WTC11 (cell line): ENCODE data around the gene SLC45A1. TPM values are rescaled to one million over a fixed set of nuclear protein-coding genes. Genes with fewer than 3 reads are reported as not detected.

ENCODE experiments used
- ATAC-seq: fragments of 200-7000 bp; cut with Tn5 transposase; 2 replicates; pipeline ENCODE4 v1.10.0; 2021; ENCODE audit warnings: mild to moderate bottlenecking, moderate library complexity
- CTCF ChIA-PET: fragments of 300-600 bp; sonication (Branson Sonifier 250); formaldehyde crosslinking; loops from one replicate; lab custom pipeline; 2021; ENCODE audit warnings: antibody characterized with exemption; lab: Charles Lee
- POLR2A ChIA-PET: fragments of 350-600 bp; sonication (Branson Sonifier 250); formaldehyde crosslinking; loops from one replicate; lab custom pipeline; 2021; ENCODE audit warnings: antibody characterized with exemption; lab: Charles Lee
- DNase-seq: peaks from one replicate; pipeline ENCODE4 v3.0.0; 2021; ENCODE audit warnings: low spot score
- H3K27ac Mint-ChIP-seq: 2 replicates; pipeline ENCODE4 v1.8.0; 2021; ENCODE audit warnings: mixed read lengths
- H3K27me3 Mint-ChIP-seq: 2 replicates; pipeline ENCODE4 v1.8.0; 2021; ENCODE audit warnings: low read depth, mild to moderate bottlenecking, moderate library complexity, mixed read lengths
- H3K36me3 Mint-ChIP-seq: 2 replicates; pipeline ENCODE4 v1.8.0; 2021; ENCODE audit warnings: mixed read lengths
- H3K4me1 Mint-ChIP-seq: 2 replicates; pipeline ENCODE4 v1.8.0; 2022; ENCODE audit warnings: mixed read lengths
- H3K4me3 Mint-ChIP-seq: 2 replicates; pipeline ENCODE4 v1.8.0; 2021; ENCODE audit warnings: mild to moderate bottlenecking, moderate library complexity, mixed read lengths
- H3K9me3 Mint-ChIP-seq: 2 replicates; pipeline ENCODE4 v1.8.0; 2021; ENCODE audit warnings: mixed read lengths
- AR ChIP-seq: fragments of 250-450 bp; sonication (Bioruptor Pico); IDR thresholded peaks from 2 replicates; pipeline ENCODE4 v1.9.0; 2021; ENCODE audit warnings: mild to moderate bottlenecking
- ARID4B ChIP-seq: sonication (generic); formaldehyde crosslinking; IDR thresholded peaks from 2 replicates; pipeline ENCODE4 v1.8.0; 2023; ENCODE audit warnings: missing genetic modification reagents, mild to moderate bottlenecking, borderline replicate concordance
- ATF1 ChIP-seq: sonication (generic); formaldehyde crosslinking; IDR thresholded peaks from 2 replicates; pipeline ENCODE4 v1.8.1; 2023; ENCODE audit warnings: mild to moderate bottlenecking, moderate library complexity, missing genetic modification reagents
- CREM ChIP-seq: sonication (generic); formaldehyde crosslinking; IDR thresholded peaks from 2 replicates; pipeline ENCODE4 v1.8.1; 2022; ENCODE audit warnings: mild to moderate bottlenecking, missing genetic modification reagents, moderate library complexity
- E2F4 ChIP-seq: sonication (generic); formaldehyde crosslinking; IDR thresholded peaks from 2 replicates; pipeline ENCODE4 v1.8.1; 2022; ENCODE audit warnings: low read depth, mild to moderate bottlenecking, moderate library complexity, missing genetic modification reagents, borderline replicate concordance
- ETV6 ChIP-seq: sonication (generic); formaldehyde crosslinking; IDR thresholded peaks from 2 replicates; pipeline ENCODE4 v1.8.1; 2022; ENCODE audit warnings: mild to moderate bottlenecking, missing genetic modification reagents
- FOXJ3 ChIP-seq: sonication (generic); formaldehyde crosslinking; IDR thresholded peaks from 2 replicates; pipeline ENCODE4 v1.9.0; 2021; ENCODE audit warnings: missing genetic modification reagents, mild to moderate bottlenecking, borderline replicate concordance
- FOXK1 ChIP-seq: sonication (generic); formaldehyde crosslinking; IDR thresholded peaks from 2 replicates; pipeline ENCODE4 v1.8.0; 2022; ENCODE audit warnings: mild to moderate bottlenecking, moderate library complexity, missing genetic modification reagents
- FOXP4 ChIP-seq: sonication (generic); formaldehyde crosslinking; IDR thresholded peaks from 2 replicates; pipeline ENCODE4 v1.8.0; 2022; ENCODE audit warnings: mild to moderate bottlenecking, missing genetic modification reagents
- NR1H2 ChIP-seq: sonication (generic); formaldehyde crosslinking; IDR thresholded peaks from 2 replicates; pipeline ENCODE4 v1.9.0; 2021; ENCODE audit warnings: mild to moderate bottlenecking, moderate library complexity, missing genetic modification reagents
- PREB ChIP-seq: sonication (generic); formaldehyde crosslinking; IDR thresholded peaks from 2 replicates; pipeline ENCODE4 v1.8.1; 2022; ENCODE audit warnings: mild to moderate bottlenecking, missing genetic modification reagents, moderate library complexity, borderline replicate concordance
- RELA ChIP-seq: sonication (generic); formaldehyde crosslinking; IDR thresholded peaks from 2 replicates; pipeline ENCODE4 v1.8.1; 2022; ENCODE audit warnings: missing genetic modification reagents, mild to moderate bottlenecking, borderline replicate concordance
- RORB ChIP-seq: fragments of 250-450 bp; sonication (Bioruptor Pico); IDR thresholded peaks from 2 replicates; pipeline ENCODE4 v1.9.0; 2021; ENCODE audit warnings: mild to moderate bottlenecking
- SMAD4 ChIP-seq: sonication (generic); formaldehyde crosslinking; IDR thresholded peaks from 2 replicates; pipeline ENCODE4 v1.8.0; 2022; ENCODE audit warnings: mild to moderate bottlenecking, missing genetic modification reagents
- USF1 ChIP-seq: sonication (generic); formaldehyde crosslinking; IDR thresholded peaks from 2 replicates; pipeline ENCODE4 v1.8.0; 2022; ENCODE audit warnings: mild to moderate bottlenecking, missing genetic modification reagents
- USF2 ChIP-seq: sonication (generic); formaldehyde crosslinking; IDR thresholded peaks from 2 replicates; pipeline ENCODE4 v1.8.1; 2023; ENCODE audit warnings: mild to moderate bottlenecking, missing genetic modification reagents, moderate library complexity
- ZNF121 ChIP-seq: sonication (generic); formaldehyde crosslinking; IDR thresholded peaks from 2 replicates; pipeline ENCODE4 v1.8.0; 2023; ENCODE audit warnings: missing genetic modification reagents
- ZNF317 ChIP-seq: sonication (generic); formaldehyde crosslinking; IDR thresholded peaks from 2 replicates; pipeline ENCODE4 v1.8.1; 2023; ENCODE audit warnings: low read depth, mild to moderate bottlenecking, moderate library complexity, missing genetic modification reagents, borderline replicate concordance
- ZNF396 ChIP-seq: fragments of 250-450 bp; sonication (Bioruptor Pico); IDR thresholded peaks from 2 replicates; pipeline ENCODE4 v1.8.0; 2021; ENCODE audit warnings: mild to moderate bottlenecking, moderate library complexity, borderline replicate concordance
- ZNF532 ChIP-seq: fragments of 250-450 bp; sonication (Bioruptor Pico); IDR thresholded peaks from 2 replicates; pipeline ENCODE4 v1.9.0; 2021; ENCODE audit warnings: mild to moderate bottlenecking, borderline replicate concordance
- total RNA-seq: library from RNA; stranded (reverse); gene quantifications from 3 replicates; pipeline ENCODE4 v1.2.3, GENCODE V29; 2021

Gene SLC45A1
- total RNA-seq, 1 experiment from 2014 or later: 2.3 TPM

- ChIA-PET POLR2A (interaction anchor here (0.7 kb wide), 1 partner anchor 235 kb away, joined by 5 read pairs; no protein-coding TSS in a partner anchor), CTCF (interaction anchor here (0.5 to 2.0 kb wide), 2 partner anchors 40 to 58 kb away, joined by 4 to 10 read pairs; no protein-coding TSS in a partner anchor)
- Mint-ChIP-seq H3K4me1 (peaks cover 14% of the 10 kb centered on the region), H3K27me3 (no peaks in the 10 kb centered on the region; the same call in 1 of the 2 replicates), H3K36me3 (no peaks in the 10 kb centered on the region), H3K9me3 (peaks cover 6% of the 10 kb centered on the region), H3K27ac (peak overlapping the region; percentile 54; the same call in 1 of the 2 replicates), H3K4me3 (no peak overlapping the region)
- DNase-seq (no peak), ATAC-seq (no peak)
- TF ChIP-seq ZNF396 (no peak), USF2 (CRISPR knock-in tag) (no peak), SMAD4 (CRISPR knock-in tag) (no peak), USF1 (CRISPR knock-in tag) (no peak), ARID4B (CRISPR knock-in tag) (no peak), CREM (no peak), RORB (CRISPR knock-in tag) (no peak), ZNF121 (CRISPR knock-in tag) (no peak), FOXK1 (CRISPR knock-in tag) (no peak), E2F4 (no peak), ATF1 (CRISPR knock-in tag) (no peak), ETV6 (CRISPR knock-in tag) (no peak), FOXJ3 (CRISPR knock-in tag) (no peak), ZNF532 (no peak), PREB (CRISPR knock-in tag) (no peak), NR1H2 (CRISPR knock-in tag) (no peak), FOXP4 (CRISPR knock-in tag) (no peak), AR (CRISPR knock-in tag) (no peak), ZNF317 (CRISPR knock-in tag) (no peak), RELA (no peak)
Measured at GRCh38 chr1:8274352-8274751, 43.6 kb upstream of the SLC45A1 start.
